Stimulated activated CD8-positive, alpha-beta memory T cell treated with anti-CD3 and anti-CD28 coated beads, Interleukin-4, amount 100 ng/mL, for 4 hours (primary cell): ENCODE results near the gene CUX1.
"Not testable (repeated sequence)": the region's sequence is repeated elsewhere in the genome, so short reads cannot be mapped to it uniquely, and the experiment has no call there.

Experiments used
- DNase-seq, 2 donors: peaks; one replicate each; pipeline ENCODE4 v3.0.0-alpha.2; 2020; ENCODE audit warnings: low read depth in 2 of 2, low spot score in 1 of 2

The CUX1 gene

DNA sequence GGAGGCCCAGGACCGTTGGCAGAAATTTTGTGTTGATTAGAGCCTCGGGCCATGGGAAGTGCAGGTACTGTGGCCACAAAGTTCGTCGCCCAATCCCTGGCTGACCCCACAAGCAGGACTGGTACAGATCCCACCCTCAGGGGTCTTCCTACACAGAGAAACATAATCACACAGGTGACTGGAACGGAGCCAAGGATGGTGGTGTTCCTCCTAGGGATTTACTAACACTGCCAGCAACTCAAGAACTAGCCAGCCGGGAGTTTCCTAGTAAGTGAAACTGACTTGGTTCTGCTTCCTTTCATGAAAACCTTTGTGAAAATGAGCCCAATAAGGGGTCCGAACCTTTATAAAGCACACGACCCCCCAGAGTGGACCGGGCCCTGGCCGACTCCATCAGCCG lies 5.7 kb downstream of the CUX1 start:
- DNase-seq: no peak

DNA sequence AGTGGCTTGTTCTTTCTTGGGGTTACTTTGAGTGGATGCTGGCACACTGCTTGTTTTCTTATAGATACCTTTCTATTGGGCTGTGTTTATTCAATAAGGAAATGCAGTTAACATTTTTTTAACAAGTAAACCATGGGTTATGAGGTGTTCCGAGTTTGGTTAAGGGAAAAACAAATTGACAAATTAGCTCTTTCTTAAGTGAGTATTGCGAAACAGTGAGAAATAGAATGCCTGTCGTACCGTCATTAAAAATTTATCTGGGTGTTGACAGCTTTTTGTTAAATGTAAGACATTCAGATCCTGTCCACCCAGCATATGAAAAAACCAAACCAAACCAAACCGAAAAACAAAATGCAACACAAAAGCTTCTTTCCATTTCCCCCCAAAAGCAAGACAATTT lies 6.2 kb downstream of the CUX1 start:
- DNase-seq: no peak

DNA sequence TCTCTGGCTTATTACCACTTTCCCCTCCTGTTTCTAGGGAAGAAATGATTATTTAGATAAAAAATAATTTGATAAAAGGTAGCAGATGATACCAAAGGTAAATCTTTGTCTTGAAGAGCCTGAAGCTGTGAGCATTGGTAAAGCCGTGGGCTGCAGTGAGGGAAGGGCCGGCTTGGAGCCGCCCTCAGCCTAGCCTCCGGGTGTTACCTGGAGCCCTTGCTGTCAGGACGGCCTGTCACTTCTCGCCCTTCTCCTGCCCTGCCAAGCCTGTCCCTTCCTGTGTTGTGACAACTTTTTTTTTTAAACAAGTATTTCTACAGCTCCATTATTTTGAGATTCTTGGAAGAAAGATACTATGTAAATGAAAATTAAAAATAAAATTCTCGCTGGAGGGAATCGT lies 7.0 kb downstream of the CUX1 start:
- no peak for DNase-seq

DNA sequence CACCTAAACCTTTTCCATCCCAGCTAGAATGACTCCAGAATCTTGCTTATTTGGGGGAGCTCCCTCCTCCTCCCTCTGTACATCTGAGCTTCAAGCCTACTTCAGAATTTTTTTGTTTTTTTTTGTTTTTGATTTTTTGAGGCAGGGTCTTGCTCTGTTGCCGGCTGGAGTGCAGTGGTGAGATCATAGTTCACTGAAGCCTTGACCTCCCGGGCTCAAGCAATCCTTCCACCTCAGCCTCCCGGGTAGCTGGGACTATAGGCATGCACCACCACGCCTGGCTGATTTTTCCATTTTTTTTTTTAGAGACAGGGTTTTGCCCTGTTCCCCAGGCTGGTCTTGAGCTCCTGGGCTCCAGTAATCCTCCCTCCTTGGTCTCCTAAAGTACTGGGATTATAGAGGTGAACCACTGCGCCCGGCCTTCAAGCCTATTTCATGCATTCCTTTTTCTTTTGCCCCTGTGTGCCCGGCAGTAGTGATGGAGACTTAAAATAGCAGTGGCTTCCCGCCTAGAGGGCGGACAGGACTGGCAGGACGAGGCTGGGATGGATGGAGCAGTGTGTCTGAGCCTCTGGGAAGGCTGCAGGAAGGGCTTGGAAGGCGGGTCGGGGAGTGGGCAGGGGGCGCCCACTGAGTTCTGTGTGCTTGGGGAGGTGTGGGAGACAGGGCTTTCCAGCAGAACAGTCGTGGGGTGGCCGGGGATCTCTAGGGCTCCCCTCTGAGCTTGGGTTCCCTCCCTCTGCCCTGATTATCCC lies 8.8 kb downstream of the CUX1 start:
- DNase-seq: no peak

DNA sequence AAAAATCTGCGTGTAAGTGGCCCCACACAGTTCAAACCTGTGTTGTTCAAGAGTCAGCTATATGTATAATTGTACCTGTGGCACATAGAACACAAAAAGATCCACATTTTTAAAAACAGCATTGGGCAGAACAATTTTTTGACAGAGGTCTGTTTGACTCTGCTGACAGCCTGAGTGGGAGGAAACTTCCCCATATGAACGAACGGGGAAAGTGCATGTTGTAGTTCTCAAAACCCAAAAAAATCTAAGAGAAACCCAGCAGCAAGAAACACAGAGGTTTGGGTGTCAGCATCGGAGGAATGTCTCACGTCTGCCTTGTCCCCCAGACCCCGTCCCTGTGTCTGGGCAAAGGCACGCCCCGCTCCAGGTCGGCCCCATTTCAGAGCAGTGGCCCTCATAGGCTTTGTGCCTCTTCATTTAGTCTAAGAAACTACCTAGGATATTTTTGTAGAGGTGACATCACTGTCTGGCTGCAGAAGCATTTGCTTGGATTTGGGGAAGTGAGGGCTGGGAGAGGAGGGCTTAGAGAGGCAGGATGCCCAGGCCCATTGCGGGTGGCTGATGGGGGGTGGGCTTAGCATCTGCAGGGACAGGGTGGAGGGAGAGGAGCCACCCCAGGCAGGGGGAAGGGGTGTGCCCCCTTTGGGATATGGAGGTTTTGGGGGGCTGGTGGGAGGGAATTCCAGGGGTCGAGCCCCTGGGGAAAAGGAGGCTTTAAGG lies 11.0 kb downstream of the CUX1 start:
- DNase-seq: no peak

DNA sequence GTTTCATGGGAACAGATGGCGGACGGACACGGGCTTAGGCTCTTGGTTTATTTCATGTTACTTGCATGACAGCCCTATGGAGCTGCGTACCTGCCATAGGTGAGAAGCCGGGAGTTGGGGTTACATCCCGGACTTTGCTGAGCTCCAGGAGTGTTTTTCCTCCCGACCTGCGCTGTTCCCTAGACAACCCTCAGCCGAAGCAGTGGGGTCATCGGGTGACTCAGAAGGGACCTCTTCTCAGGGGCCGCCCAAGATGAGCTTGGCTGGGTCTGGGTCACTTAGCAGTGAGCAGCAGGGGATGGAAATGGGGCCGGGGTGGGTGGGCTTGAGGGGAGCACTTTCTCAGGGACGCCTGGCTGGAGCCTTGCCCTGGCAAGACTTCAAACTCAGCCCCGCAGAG lies 11.9 kb downstream of the CUX1 start:
- no peak for DNase-seq

DNA sequence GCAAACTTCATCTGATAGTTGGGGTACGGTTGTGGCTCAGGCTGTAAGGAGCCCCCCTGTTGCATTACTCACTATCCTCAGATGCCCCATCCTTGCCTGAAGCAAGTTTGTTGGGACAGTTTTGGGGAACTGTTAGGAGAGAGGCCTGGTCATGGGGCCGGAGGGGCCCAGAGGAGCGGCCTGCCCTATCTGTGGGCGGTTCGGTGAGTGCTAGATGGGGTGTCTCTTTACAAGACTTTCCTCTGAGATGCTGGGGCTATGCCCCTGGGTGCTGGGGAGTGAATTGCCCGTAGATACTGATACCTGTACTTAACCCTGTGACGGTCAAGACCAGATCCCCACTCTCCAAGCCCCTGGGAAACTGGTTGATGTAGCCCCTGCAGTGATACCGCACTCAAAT lies 12.4 kb downstream of the CUX1 start:
- no peak for DNase-seq

DNA sequence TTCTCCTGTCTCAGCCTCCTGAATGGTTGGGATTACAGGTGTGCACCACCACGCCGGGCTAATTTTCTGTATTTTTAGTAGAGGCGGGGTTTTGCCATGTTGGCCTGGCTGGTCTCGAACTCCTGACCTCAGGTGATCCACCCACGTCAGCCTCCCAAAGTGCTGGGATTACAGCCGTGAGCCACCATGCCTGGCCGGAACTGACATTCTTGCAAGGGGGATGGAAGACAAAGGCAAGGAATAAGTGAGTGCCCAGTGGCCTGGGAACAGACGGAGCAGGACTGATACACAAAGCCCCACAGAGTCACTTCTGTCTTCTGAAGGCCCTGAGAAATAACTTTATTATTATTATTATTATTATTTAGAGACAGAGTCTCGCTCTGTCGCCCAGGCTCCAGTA lies 14.0 kb downstream of the CUX1 start:
- not testable (repeated sequence) for DNase-seq

DNA sequence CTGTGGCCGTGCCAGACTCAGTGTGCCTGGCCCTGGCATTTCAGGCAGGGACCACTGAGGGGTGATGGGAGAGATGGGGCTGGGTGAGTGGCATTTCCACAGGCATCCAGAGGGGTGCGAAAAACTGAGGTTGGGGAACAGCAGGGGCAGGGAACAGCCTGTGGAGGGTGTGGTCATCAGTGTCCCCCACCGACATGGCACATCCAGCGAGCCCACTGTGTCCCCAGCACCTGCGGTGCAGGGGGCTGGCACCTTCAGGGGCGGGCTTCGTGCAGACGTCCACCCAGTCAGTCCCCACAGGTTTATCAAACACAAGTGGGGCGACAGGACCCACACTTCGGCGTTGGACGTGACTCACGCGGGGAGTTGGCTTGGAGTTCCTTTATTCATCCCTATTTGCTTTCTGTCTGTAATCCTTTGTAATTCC lies 14.8 kb downstream of the CUX1 start:
- no peak for DNase-seq

DNA sequence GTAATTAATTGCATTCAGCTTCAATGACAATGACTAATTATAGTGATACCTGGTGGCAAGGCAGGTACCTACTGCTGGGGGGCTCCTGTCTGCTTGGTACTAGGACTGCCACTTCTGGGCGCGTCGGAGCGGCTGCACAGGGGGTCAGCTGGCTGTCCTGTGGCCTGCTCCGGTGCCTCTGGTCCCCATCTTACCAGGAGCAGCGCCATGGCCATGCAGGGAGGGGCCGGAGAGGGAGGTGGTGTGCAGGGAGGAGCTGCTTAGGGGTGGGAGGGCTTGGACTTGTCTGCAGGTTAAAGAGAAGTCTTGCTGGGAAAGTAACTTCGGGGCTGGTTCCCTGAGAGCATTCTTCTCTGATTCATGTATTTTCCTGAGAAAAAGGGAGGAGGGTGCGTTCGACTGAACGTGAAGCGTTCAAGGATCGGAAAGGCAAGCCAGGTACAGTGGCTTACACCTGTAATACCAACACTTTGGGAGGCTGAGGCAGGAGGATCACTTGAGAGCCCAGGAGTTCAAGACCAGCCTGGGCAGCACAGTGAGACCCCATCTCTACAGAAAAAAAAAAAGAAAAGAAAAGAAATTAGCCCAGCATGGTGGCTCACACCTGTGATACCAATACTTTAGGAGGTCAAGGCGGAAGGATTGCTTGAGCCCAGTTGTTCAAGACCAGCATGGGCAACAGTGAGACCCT lies 15.4 kb downstream of the CUX1 start:
- DNase-seq: no peak

DNA sequence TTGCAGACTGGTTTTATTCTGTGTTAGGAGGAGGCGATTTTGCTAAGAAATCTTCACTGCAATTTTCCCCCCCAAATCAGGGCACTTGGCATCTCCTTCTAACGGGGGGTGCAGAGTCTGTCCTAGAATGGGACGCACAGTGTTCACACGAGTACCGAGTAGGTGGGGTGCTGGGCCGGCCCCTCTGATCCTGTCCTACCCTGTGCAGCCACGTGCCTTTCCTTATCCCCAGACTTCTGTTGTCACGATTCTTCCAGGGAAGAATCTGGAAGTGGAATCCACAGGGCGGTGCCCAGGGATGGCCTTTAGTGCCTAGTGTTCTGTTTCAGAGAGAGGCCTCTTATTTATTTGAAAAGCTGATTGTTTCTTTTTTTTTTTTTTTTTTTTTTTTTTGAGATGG lies 16.4 kb downstream of the CUX1 start:
- DNase-seq: no peak

DNA sequence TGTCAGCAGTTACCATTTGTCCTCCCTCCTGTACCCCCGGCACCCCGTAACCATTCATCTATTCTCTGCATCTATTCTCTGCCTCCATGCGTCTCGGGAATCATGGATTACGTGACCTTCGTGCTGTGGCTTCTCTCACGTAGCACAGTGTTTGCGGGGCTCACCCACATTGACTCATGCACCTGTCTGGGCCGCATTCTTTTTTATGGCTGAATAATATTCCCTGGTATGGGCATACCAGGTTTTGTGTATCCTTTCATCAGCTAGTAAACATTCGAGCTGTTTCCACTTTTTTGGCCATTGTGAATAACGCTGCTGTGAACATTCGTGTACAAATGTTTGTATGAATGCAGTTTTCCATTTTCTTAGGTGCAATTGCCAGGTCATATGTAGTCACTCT lies 17.7 kb downstream of the CUX1 start:
- no peak for DNase-seq

DNA sequence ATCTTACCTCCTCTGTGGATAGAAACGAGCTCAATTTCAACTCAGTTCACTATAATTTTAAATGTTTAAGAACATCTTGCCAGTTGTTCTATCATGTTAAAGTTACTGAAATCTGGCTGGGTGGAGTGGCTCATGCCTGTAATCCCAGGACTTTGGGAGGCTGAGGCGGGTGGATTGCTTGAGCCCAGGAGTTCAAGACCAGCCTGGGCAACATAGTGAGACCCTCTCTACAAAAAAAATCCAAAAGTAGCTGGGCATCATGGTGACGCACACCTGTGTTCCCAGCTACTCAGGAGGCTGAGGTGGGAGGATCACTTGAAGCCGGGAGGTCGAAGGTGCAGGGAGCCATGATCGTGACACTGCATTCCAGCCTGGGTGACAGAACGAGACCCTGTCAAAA lies 20.0 kb downstream of the CUX1 start:
- not testable (repeated sequence) for DNase-seq

DNA sequence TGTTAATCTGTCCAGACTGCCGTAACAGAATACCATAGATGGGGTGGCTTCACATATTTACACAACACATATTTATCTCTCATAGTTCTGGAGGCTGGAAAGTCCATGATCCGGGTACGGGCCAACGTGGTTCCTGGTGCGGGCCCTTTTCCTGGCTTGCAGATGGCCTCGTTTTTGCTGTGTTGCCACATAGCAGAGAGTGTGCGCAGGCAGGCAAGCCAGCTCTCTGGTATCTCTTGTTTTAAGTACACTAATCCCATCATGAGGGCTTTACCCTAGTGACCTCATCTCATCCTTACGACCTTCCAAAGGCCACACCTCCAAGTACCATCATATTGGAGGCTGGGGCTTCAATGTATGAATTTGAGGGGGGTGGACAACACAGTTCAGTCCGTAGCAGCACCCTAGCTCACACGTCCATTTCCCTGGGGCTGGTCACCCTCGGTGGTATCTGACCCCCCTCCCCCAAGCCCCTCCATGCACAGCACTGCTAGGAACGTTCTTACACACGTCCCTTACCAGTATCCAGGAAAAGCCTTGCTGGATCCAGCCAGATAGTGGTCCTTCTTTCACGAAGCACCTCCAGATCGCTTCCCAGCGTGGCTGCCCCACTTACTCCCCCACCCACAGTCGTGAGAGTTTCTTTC lies 21.5 kb downstream of the CUX1 start:
- DNase-seq: no peak

DNA sequence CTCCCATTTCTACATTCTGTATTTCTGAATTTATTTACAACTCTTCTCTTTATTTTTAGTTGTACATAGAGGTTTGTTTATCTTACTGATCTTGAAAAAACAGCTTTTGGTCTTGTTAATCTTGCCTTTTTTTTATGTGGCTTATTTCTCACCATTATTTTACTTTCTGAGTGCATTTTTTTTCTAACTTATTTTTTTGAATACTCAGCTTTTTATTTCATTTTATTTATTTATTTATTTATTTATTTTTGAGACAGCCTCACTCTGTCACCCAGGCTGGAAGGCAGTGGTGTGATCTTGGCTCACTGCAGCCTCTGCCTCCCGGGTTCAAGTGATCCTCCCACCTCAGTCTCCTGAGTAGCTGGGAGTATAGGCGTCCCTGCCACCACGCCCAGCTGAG lies 23.9 kb downstream of the CUX1 start:
- DNase-seq: no peak

DNA sequence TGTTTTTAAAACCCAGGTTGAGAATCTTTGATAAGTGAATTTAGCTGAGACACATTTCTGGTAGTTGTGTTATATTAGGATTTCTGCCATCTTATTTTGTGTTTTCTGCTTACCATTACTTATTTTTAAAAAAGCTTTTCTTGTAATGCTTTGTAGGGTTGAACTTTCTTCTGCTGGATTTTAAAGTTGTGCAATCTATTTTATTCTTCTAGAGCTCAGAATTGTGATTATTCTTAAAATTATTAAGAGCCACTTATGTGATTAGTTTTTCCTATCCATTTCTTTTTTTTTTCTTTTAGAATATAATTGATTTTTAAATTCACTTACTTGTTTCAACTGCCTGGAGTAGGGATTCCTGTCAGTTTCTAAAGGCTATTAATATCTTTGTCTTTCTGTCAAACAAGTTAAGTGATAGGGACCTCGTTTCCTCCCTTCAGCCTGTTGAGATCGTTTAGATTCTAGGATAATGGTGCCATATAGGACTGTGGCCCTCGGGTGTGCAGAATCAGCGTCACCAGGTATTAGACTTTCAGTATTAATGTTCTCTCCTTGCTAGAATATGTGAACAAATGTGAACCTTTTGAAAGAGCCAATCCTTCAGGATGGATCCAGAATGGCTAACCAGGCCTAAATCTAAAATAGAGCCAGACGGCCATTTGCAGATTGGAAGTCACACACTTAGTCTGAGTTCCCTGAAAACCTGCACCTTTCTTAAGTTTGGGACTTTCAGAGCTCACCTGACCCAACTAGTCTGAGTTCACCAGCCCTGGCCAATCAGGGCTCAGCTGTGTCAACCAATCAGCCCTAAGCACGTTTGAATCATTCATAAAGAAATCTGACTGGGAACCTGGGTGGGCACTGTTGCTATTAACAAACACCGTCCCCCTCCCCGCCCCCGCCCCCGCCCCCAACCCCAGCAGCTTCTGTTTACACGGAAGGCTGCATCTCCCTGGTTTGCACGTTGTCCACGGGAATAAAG lies 26.2 kb downstream of the CUX1 start:
- DNase-seq: no peak

DNA sequence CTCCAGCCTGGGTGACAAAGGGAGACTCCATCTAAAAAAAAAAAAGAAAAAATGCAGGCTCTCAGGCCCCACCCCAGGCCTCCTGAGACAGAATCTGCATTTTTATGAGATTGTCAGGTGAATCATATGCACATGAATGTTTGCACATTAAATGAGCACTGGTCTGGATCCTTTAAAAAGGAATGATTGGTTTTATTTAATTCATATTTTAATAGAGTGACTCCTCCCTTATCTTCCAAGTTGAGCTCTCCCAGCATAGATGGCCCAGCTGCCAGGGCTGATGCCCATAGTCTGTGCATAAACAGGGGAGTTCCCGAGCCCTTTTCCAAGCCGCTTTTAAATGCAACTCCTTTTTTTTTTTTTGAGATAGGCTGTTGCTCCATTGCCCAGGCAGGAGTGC lies 28.5 kb downstream of the CUX1 start:
- DNase-seq: no peak

DNA sequence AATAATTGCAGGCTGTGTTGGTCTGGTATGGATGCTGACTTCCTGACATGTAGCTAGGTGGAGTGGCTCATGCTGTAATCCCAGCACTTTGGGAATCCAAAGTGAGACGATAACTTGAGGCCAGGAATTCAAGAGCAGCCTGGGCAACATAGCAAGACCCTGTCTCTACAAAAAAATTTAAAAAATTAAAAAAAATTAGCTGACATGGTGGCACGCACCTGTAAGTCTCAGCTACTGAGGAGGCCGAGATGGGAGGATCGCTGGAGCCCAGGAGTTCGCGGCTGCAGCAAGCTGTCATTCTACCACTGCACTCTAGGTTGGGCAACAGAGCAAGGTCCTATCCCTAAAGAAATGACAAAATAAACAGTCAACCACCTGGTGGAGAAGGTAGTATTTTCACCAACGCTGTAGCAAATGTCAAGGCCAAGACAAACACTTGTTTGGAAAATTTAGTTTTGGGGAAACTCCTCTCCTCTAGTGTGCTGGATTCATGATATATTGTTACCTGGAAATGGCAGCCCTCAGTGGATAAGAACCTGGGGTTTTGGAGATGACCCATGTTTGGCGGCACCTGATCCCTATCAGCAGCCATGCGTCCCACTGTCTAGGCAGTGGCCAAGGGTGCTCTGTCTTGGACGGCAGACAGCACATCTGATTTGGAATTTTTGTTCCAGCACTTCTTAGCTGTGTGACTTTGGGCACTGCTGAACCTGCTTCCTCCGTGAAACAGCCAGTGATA lies 29.5 kb downstream of the CUX1 start:
- DNase-seq: no peak

DNA sequence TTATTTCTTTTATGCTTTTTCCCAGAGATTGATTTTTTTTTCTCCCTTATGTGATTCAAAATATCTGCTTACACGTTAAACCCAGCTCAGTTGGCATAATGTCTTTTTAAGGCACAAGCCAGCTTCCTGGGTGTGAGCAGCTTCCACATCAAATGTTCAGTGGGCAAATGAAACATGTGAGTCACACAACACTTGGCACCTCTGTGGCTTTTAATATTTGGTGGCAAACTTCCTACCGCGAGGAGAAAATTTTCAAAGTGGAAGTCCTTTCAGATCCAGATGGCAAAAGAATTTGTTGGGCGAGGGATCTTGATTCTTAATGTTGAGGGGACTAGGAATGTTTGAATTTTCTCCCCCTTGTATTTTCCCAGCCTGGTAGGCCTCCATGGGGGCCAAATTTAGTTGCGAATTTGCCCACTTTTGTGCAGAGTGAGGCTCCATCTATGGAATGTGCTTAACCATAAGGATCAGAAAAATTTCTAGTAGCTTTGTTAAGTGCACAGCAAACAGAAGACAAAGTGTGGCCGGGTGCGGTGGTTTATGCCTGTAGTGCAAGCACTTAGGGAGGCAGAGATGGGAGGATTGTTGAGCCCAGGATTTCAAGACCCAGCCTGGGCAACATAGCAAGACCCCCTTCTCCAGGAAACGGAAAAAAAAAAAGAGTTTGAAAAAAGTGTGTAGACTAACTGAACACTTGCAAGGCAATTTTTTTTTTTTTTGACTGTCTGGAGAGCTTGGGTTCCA lies 31.0 kb downstream of the CUX1 start:
- DNase-seq: no peak
